H1 (cell line): ENCODE measurements around the gene XNDC1N. TPM values are rescaled to one million over a fixed set of nuclear protein-coding genes. Genes with fewer than 3 reads are reported as not detected.
"Not testable (repeated sequence)": the region's sequence is repeated elsewhere in the genome, so short reads cannot be mapped to it uniquely, and the experiment has no call there.

Experiments
- CTCF ChIA-PET: fragments of 300-600 bp; sonication (Branson Sonifier 250); formaldehyde crosslinking; loops from one replicate; lab custom pipeline; 2021; ENCODE audit not compliant: partially characterized antibody; lab: Charles Lee
- POLR2A ChIA-PET: fragments of 300-600 bp; sonication (Branson Sonifier 250); formaldehyde crosslinking; loops from one replicate; lab custom pipeline; 2021; ENCODE audit warnings: inconsistent platforms; ENCODE audit not compliant: partially characterized antibody; lab: Charles Lee
- DNase-seq, 2 experiments: peaks; one replicate each; pipeline versions ENCODE4 v3.0.0 to v3.0.0-alpha.2; 2010 to 2022; ENCODE audit warnings: low spot score in 2 of 2, low read depth in 1 of 2, mixed read lengths in 1 of 2
- FAIRE-seq: peaks from 2 replicates; lab custom pipeline; 2011; peaks lifted over from hg19 to GRCh38; lab: Jason Lieb, UNC
- H2AFZ ChIP-seq: 2 replicates; pipeline ENCODE4 v1.8.1; 2012; ENCODE audit warnings: low read length, inconsistent platforms
- H2AK5ac ChIP-seq: 2 replicates; pipeline ENCODE4 v1.6.1; 2013; ENCODE audit warnings: low read depth, low read length
- H2BK120ac ChIP-seq: replicated peaks from 2 replicates; pipeline ENCODE3; 2013; ENCODE audit warnings: low read depth, low read length, inconsistent platforms
- H2BK12ac ChIP-seq: 2 replicates; pipeline ENCODE4 v1.6.1; 2013; ENCODE audit warnings: low read depth, low read length
- H2BK15ac ChIP-seq: 2 replicates; pipeline ENCODE4 v1.6.1; 2013; ENCODE audit warnings: low read length
- H2BK20ac ChIP-seq: 2 replicates; pipeline ENCODE4 v1.6.1; 2013; ENCODE audit warnings: low read length
- H2BK5ac ChIP-seq: 2 replicates; pipeline ENCODE4 v1.6.1; 2013; ENCODE audit warnings: low read depth, low read length
- H3K14ac ChIP-seq: 2 replicates; pipeline ENCODE4 v1.6.1; 2013; ENCODE audit warnings: inconsistent platforms; ENCODE audit not compliant: insufficient read length
- H3K18ac ChIP-seq: 2 replicates; pipeline ENCODE4 v1.6.1; 2013; ENCODE audit warnings: low read length; ENCODE audit errors: extremely low read depth
- H3K23ac ChIP-seq: 2 replicates; pipeline ENCODE4 v1.6.1; 2013; ENCODE audit warnings: inconsistent platforms; ENCODE audit not compliant: insufficient read length
- H3K23me2 ChIP-seq: 2 replicates; pipeline ENCODE4 v1.6.1; 2013; ENCODE audit warnings: low read depth, low read length
- H3K27ac ChIP-seq: 2 replicates; pipeline ENCODE4 v1.6.1; 2011; ENCODE audit warnings: low read depth, low read length, inconsistent platforms
- H3K27me3 ChIP-seq, 4 experiments: replicated peaks in 1 of 4; 1 replicate in 1 of 4; 2 replicates in 3 of 4; pipeline versions ENCODE4 v1.6.1 to v1.8.1; 2011 to 2013; ENCODE audit warnings: low read length in 3 of 4, mild to moderate bottlenecking in 3 of 4, inconsistent platforms in 2 of 4, mixed read lengths in 2 of 4, moderate library complexity in 1 of 4; ENCODE audit not compliant: control insufficient read depth in 3 of 4, insufficient read depth in 3 of 4; ENCODE audit errors: extremely low read depth in 1 of 4
- H3K36me3 ChIP-seq, 4 experiments: 2 replicates each; pipeline versions ENCODE4 v1.6.1 to v1.8.1; 2011 to 2013; ENCODE audit warnings: mild to moderate bottlenecking in 4 of 4, low read length in 3 of 4, moderate library complexity in 2 of 4, control low read depth in 1 of 4, inconsistent platforms in 1 of 4; ENCODE audit not compliant: insufficient read depth in 4 of 4, control insufficient read depth in 2 of 4
- H3K4ac ChIP-seq: replicated peaks from 2 replicates; pipeline ENCODE3; 2013; ENCODE audit warnings: low read length, low read depth, mixed read lengths, inconsistent platforms; ENCODE audit not compliant: insufficient read length
- H3K4me1 ChIP-seq, 4 experiments: replicated peaks in 1 of 4; 1 replicate in 1 of 4; 2 replicates in 3 of 4; pipeline versions ENCODE4 v1.6.1 to v1.8.1; 2011 to 2013; ENCODE audit warnings: low read length in 3 of 4, inconsistent platforms in 2 of 4, mixed read lengths in 1 of 4; ENCODE audit not compliant: insufficient read depth in 4 of 4, control insufficient read depth in 3 of 4
- H3K4me2 ChIP-seq, 2 experiments: 2 replicates each; pipeline versions ENCODE4 v1.6.1 to v1.8.1; 2011 to 2013; ENCODE audit warnings: low read depth in 2 of 2, low read length in 2 of 2, control low read depth in 1 of 2, inconsistent platforms in 1 of 2, mild to moderate bottlenecking in 1 of 2; ENCODE audit not compliant: insufficient read depth in 1 of 2
- H3K4me3 ChIP-seq, 4 experiments: fragments of 200-600, 300-600 bp in 1 of 4; sonication (generic), shearing (Covaris generic), sonication (Bioruptor Twin) in 1 of 4; 2 replicates each; pipeline versions ENCODE4 v1.5.1 to v1.8.1; 2011 to 2016; ENCODE audit warnings: low read length in 4 of 4, low read depth in 3 of 4, control low read depth in 2 of 4, inconsistent platforms in 2 of 4, mild to moderate bottlenecking in 2 of 4, mixed read lengths in 1 of 4, moderate library complexity in 1 of 4; ENCODE audit not compliant: insufficient read depth in 2 of 4; ENCODE audit errors: extremely low read depth in 1 of 4
- H3K56ac ChIP-seq: replicated peaks from 2 replicates; pipeline ENCODE3; 2013; ENCODE audit warnings: low read depth, mild to moderate bottlenecking, mixed read lengths, low read length, inconsistent platforms; ENCODE audit not compliant: insufficient read length
- H3K79me1 ChIP-seq: 2 replicates; pipeline ENCODE4 v1.6.1; 2013; ENCODE audit warnings: low read depth, low read length, control low read depth
- H3K79me2 ChIP-seq, 2 experiments: 2 replicates each; pipeline versions ENCODE4 v1.6.1 to v1.8.1; 2012 to 2013; ENCODE audit warnings: low read length in 2 of 2, mild to moderate bottlenecking in 2 of 2, inconsistent platforms in 1 of 2; ENCODE audit not compliant: insufficient read depth in 2 of 2, control insufficient read depth in 1 of 2
- H3K9ac ChIP-seq, 4 experiments: replicated peaks in 1 of 4; 1 replicate in 1 of 4; 2 replicates in 3 of 4; pipeline versions ENCODE4 v1.6.1 to v1.8.1; 2011 to 2013; ENCODE audit warnings: low read depth in 3 of 4, low read length in 3 of 4, control low read depth in 2 of 4, mild to moderate bottlenecking in 2 of 4, moderate library complexity in 2 of 4, inconsistent platforms in 1 of 4; ENCODE audit errors: extremely low read depth in 1 of 4
- H3K9me3 ChIP-seq, 2 experiments: 2 replicates each; pipeline versions ENCODE4 v1.6.1 to v1.8.1; 2012 to 2013; ENCODE audit warnings: mild to moderate bottlenecking in 2 of 2, moderate library complexity in 2 of 2, control low read depth in 1 of 2, inconsistent platforms in 1 of 2, low read depth in 1 of 2, low read length in 1 of 2, mixed read lengths in 1 of 2; ENCODE audit not compliant: insufficient read depth in 2 of 2
- H4K20me1 ChIP-seq, 2 experiments: replicated peaks in 1 of 2; 2 replicates each; pipeline versions ENCODE3 to v1.8.1; 2011 to 2013; ENCODE audit warnings: inconsistent platforms in 2 of 2, low read length in 2 of 2, mild to moderate bottlenecking in 1 of 2; ENCODE audit not compliant: insufficient read depth in 2 of 2, control insufficient read depth in 1 of 2
- H4K5ac ChIP-seq: 2 replicates; pipeline ENCODE4 v1.6.1; 2013; ENCODE audit warnings: low read length, low read depth, mixed read lengths, inconsistent platforms; ENCODE audit not compliant: insufficient read length
- H4K8ac ChIP-seq: 2 replicates; pipeline ENCODE4 v1.8.0; 2013; ENCODE audit warnings: mild to moderate bottlenecking, moderate library complexity, low read length, inconsistent platforms; ENCODE audit not compliant: insufficient read depth; ENCODE audit errors: extremely low read depth
- H4K91ac ChIP-seq: replicated peaks from 2 replicates; pipeline ENCODE3; 2013; ENCODE audit warnings: low read length, mixed read lengths, inconsistent platforms; ENCODE audit not compliant: insufficient read length
- WGBS, 2 experiments: shearing (Covaris generic) in 1 of 2; methylation state at CpG; one replicate each; pipeline versions ENCODE4 v1.1.6 to v1.1.7; 2013 to 2015; ENCODE audit warnings: low lambda C conversion rate in 2 of 2, mixed read lengths in 2 of 2, inconsistent platforms in 1 of 2, low coverage in 1 of 2, missing lambda C conversion rate in 1 of 2; ENCODE audit not compliant: insufficient replicate concordance in 2 of 2, insufficient coverage in 1 of 2, insufficient read length in 1 of 2; ENCODE audit errors: extremely low coverage in 1 of 2, missing lambda C conversion rate in 1 of 2; 5-methylcytosine and 5-hydroxymethylcytosine counted together
- polyA plus RNA-seq, 7 experiments: library from polyadenylated mRNA; depleted of rRNA in 3 of 7; stranded (reverse) in 5 of 7; unstranded in 2 of 7; fragments of >200 nt in 5 of 7; fragments of 200-250 nt in 2 of 7; gene quantifications; 1 replicate in 5 of 7; 2 replicates in 1 of 7; 4 replicates in 1 of 7; pipeline versions ENCODE4 v1.2.1 to v1.2.3, GENCODE V29; 2011 to 2013; ENCODE audit warnings: missing spikeins in 2 of 7, mixed read lengths in 2 of 7
- total RNA-seq: library from RNA; stranded (reverse); fragmentation: NEBNext Ultra II Directional; extraction: Animal tissue kit (Norgen Biotek cat#: 25700); gene quantifications from 2 replicates; pipeline ENCODE4 v1.2.1, GENCODE V29; 2021

The XNDC1N gene
- total and polyA plus RNA-seq, 2 of the 8 experiments (the other 6 are each of a cell fraction or from before 2014, with no cell fraction given): 5.8 to 7.5 TPM

- FAIRE-seq, DNase-seq, POLR2A ChIA-PET, H2AFZ ChIP-seq, H2AK5ac ChIP-seq, H4K8ac ChIP-seq, H3K27me3 ChIP-seq, H3K23me2 ChIP-seq, H4K5ac ChIP-seq, H4K20me1 ChIP-seq, H3K9ac ChIP-seq, H3K56ac ChIP-seq, H3K36me3 ChIP-seq, H3K79me2 ChIP-seq, H3K79me1 ChIP-seq, H2BK120ac ChIP-seq, H3K4me2 ChIP-seq, H3K4me3 ChIP-seq, H3K23ac ChIP-seq, H2BK12ac ChIP-seq, H4K91ac ChIP-seq, H3K27ac ChIP-seq, H2BK5ac ChIP-seq, H3K4ac ChIP-seq, H3K14ac ChIP-seq, H3K4me1 ChIP-seq, H2BK20ac ChIP-seq, H2BK15ac ChIP-seq, H3K18ac ChIP-seq, H3K9me3 ChIP-seq: not testable (repeated sequence)
- CTCF ChIA-PET: interaction anchor here (1.1 kb wide), 1 partner anchor 23 kb away, joined by 3 read pairs; no protein-coding TSS in a partner anchor
- WGBS, 2 experiments: 85% methylated on average over 14 of the region's 14 CpGs; no CpG with 5 or more reads in 1 of the 2 experiments
These were observed 39.9 kb downstream of the XNDC1N start for GRCh38 chr11:71888335-71889010.

DNA sequence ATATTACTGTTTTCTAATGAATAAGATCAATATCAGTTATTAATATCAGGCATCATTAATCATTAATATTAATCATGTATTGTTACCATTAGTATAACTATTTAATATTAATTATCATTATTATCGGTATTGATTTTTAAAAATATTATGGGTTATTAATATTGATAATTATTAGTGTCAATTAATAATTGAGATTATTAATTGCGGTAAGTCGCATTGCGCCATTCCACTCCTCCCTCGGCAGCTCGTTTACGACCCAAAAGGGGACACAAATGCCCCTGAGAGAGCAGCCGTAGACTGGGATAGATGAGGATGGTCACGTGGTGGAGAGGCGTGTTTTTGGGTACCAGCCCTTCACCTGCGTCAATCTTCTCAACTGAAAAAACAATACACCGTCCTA is 42.6 kb downstream of the XNDC1N start:
- H2BK20ac ChIP-seq, H3K14ac ChIP-seq, H3K4ac ChIP-seq, H3K79me1 ChIP-seq, H4K8ac ChIP-seq, POLR2A ChIA-PET, H3K56ac ChIP-seq, H2AFZ ChIP-seq, H2BK15ac ChIP-seq, H2BK12ac ChIP-seq, H3K27ac ChIP-seq, H3K23ac ChIP-seq, H4K5ac ChIP-seq, H3K27me3 ChIP-seq, FAIRE-seq, H2BK120ac ChIP-seq, H3K79me2 ChIP-seq, H3K9ac ChIP-seq, H4K20me1 ChIP-seq, H3K4me2 ChIP-seq, H3K4me3 ChIP-seq, H2AK5ac ChIP-seq, H3K4me1 ChIP-seq, H4K91ac ChIP-seq, CTCF ChIA-PET, H2BK5ac ChIP-seq, DNase-seq, H3K9me3 ChIP-seq, H3K18ac ChIP-seq, H3K36me3 ChIP-seq, H3K23me2 ChIP-seq: not testable (repeated sequence)
- 93% methylated on average over 12 of the region's 12 CpGs; no CpG with 5 or more reads in 1 of the 2 experiments for WGBS, 2 experiments
